K562 (cell line): ENCODE results near the gene KCNH2. TPM values are rescaled to one million over a fixed set of nuclear protein-coding genes. Genes with fewer than 3 reads are reported as not detected.
A peak's percentile ranks its signal among the peaks of the same experiment; 100 is the strongest.

Experiments
- CEBPG ChIP-seq, 3 experiments: fragments of 200-800 bp in 1 of 3; sonication (Bioruptor generic) in 1 of 3; sonication (generic) in 1 of 3; formaldehyde crosslinking in 1 of 3; IDR thresholded peaks in 2 of 3; conservative IDR thresholded peaks in 1 of 3; 2 replicates each; pipeline versions ENCODE4 v1.6.1 to v1.8.0; 2016 to 2022; ENCODE audit warnings: missing compliant biosample characterization in 2 of 3, missing genetic modification characterization in 2 of 3, mild to moderate bottlenecking in 1 of 3, missing genetic modification reagents in 1 of 3
- CHAMP1 ChIP-seq: fragments of 450-650 bp; IDR thresholded peaks from 2 replicates; pipeline ENCODE4 v1.6.1; 2016; ENCODE audit warnings: mild to moderate bottlenecking
- CHCHD3 ChIP-seq: fragments of 250-450 bp; sonication (Bioruptor Pico); IDR thresholded peaks from 2 replicates; pipeline ENCODE4 v2.1.2; 2022; ENCODE audit warnings: mild to moderate bottlenecking
- DPF2 ChIP-seq: fragments of 450-650 bp; IDR thresholded peaks from 2 replicates; pipeline ENCODE4 v1.6.1; 2016
- ETV5 ChIP-seq: sonication (generic); formaldehyde crosslinking; IDR thresholded peaks from 2 replicates; pipeline ENCODE4 v1.4.0; 2020; ENCODE audit warnings: low read depth, mild to moderate bottlenecking, missing genetic modification reagents
- GABPA ChIP-seq: fragments of 200-800 bp; sonication (Bioruptor generic); conservative IDR thresholded peaks from 2 replicates; pipeline ENCODE4 v1.6.1; 2016; ENCODE audit warnings: low read depth, missing genetic modification characterization, missing compliant biosample characterization
- IRF1 ChIP-seq: sonication (generic); formaldehyde crosslinking; IDR thresholded peaks from 2 replicates; pipeline ENCODE4 v1.8.0; 2022; ENCODE audit warnings: missing genetic modification reagents, mild to moderate bottlenecking, borderline replicate concordance
- LCOR ChIP-seq: sonication (generic); formaldehyde crosslinking; IDR thresholded peaks from 2 replicates; pipeline ENCODE4 v1.8.0; 2022; ENCODE audit warnings: mild to moderate bottlenecking, missing genetic modification reagents
- LEF1 ChIP-seq: fragments of 450-650 bp; IDR thresholded peaks from 2 replicates; pipeline ENCODE4 v1.6.1; 2016; ENCODE audit warnings: mild to moderate bottlenecking
- OTX1 ChIP-seq: fragments of 450-650 bp; formaldehyde crosslinking; IDR thresholded peaks from 2 replicates; pipeline ENCODE4 v1.4.0; 2022; ENCODE audit warnings: mild to moderate bottlenecking
- POLR2G ChIP-seq: fragments of 200-400 bp; formaldehyde crosslinking; IDR thresholded peaks from 2 replicates; pipeline ENCODE4 v1.6.1; 2017; ENCODE audit warnings: low read depth, mild to moderate bottlenecking, antibody characterized with exemption, low read length, moderate library complexity
- SP2 ChIP-seq: IDR thresholded peaks from 2 replicates; pipeline ENCODE4 v1.6.1; 2011; ENCODE audit warnings: mild to moderate bottlenecking, low read depth, low read length, moderate library complexity; ENCODE audit not compliant: poor library complexity, severe bottlenecking; ENCODE audit errors: extremely low read depth
- STAT6 ChIP-seq: sonication (generic); formaldehyde crosslinking; IDR thresholded peaks from 2 replicates; pipeline ENCODE4 v1.8.1; 2023; ENCODE audit warnings: mild to moderate bottlenecking, missing genetic modification reagents
- TBL1XR1 ChIP-seq, 2 experiments: IDR thresholded peaks; 2 replicates each; pipeline ENCODE4 v1.6.1; 2012; ENCODE audit warnings: improper control_type of control experiment in 2 of 2, low read length in 2 of 2, mild to moderate bottlenecking in 1 of 2
- TCFL5 ChIP-seq: fragments of 250-450 bp; sonication (Bioruptor Pico); conservative IDR thresholded peaks from 2 replicates; pipeline ENCODE4 v1.6.1; 2021; ENCODE audit warnings: mild to moderate bottlenecking, moderate library complexity, matching md5 sums
- USF2 ChIP-seq: sonication (generic); formaldehyde crosslinking; IDR thresholded peaks from 2 replicates; pipeline ENCODE4 v1.5.0; 2020; ENCODE audit warnings: missing genetic modification reagents
- XRCC4 ChIP-seq: IDR thresholded peaks from one replicate; pipeline ENCODE4 v1.6.1; 2011; ENCODE audit not compliant: insufficient read depth, insufficient read length; ENCODE audit errors: extremely low read depth
- ZKSCAN3 ChIP-seq: fragments of 250-450 bp; sonication (Bioruptor Pico); IDR thresholded peaks from 2 replicates; pipeline ENCODE4 v1.4.0; 2020
- ZNF77 ChIP-seq: fragments of 250-450 bp; sonication (Bioruptor Pico); IDR thresholded peaks from 2 replicates; pipeline ENCODE4 v1.5.0; 2020
- polyA plus RNA-seq, 8 experiments: library from polyadenylated mRNA; depleted of rRNA in 4 of 8; stranded (reverse) in 5 of 8; unstranded in 3 of 8; fragments of >200 nt; fragmentation: Nextera tagmentation in 2 of 8; fragmentation: Illumina TruSeq in 1 of 8; extraction: Ambion mirVana in 2 of 8; extraction: Trizol in 1 of 8; gene quantifications; 2 replicates each; pipeline versions ENCODE4 v1.2.1 to v1.2.3, GENCODE V29; 2011 to 2014; ENCODE audit warnings: inconsistent platforms in 1 of 8, missing spikeins in 1 of 8
- total RNA-seq, 7 experiments: library from RNA; depleted of rRNA in 6 of 7; stranded (reverse); fragments of >200 nt in 6 of 7; fragmentation: Illumina TruSeq in 2 of 7; extraction: Trizol in 2 of 7; gene quantifications; 2 replicates each; pipeline versions ENCODE4 v1.2.1 to v1.2.3, GENCODE V29; 2011 to 2021; ENCODE audit warnings: low replicate concordance in 1 of 7

The KCNH2 gene
- total and polyA plus RNA-seq, 9 of the 15 experiments (the other 6 are each of a cell fraction or from before 2014, with no cell fraction given) = 18.1 to 368 (median 218) TPM

GRCh38 chr7:150961510-150962289 is 16.4 kb downstream of the KCNH2 start (continued):
- TF ChIP-seq CHCHD3 (CRISPR knock-in tag) (no peak), CEBPG (CRISPR knock-in tag; IDR thresholded peaks at IDR 0.05) (no peak), CEBPG (tag; conservative IDR thresholded peaks at IDR 0.05 in 1 of 2, IDR thresholded peaks at IDR 0.05 in 1 of 2) (no peak), ZKSCAN3 (CRISPR knock-in tag) (no peak), TBL1XR1 (IDR thresholded peaks at IDR 0.05; ENCODE audit: low read length in 2 of 2) (no peak), XRCC4 (no peak), LCOR (CRISPR knock-in tag) (no peak), CHAMP1 (no peak), TCFL5 (CRISPR knock-in tag) (no peak), SP2 (no peak), STAT6 (CRISPR knock-in tag) (no peak), LEF1 (no peak), GABPA (tag) (no peak), DPF2 (no peak), USF2 (CRISPR knock-in tag) (no peak), IRF1 (no peak), ETV5 (CRISPR knock-in tag) (no peak; the same call in 1 of the 2 replicates), OTX1 (CRISPR knock-in tag) (no peak), ZNF77 (CRISPR knock-in tag) (no peak), POLR2G (peak; percentile 70)
